ENCODE measurements around the gene ZNF496. TPM values are rescaled to one million over a fixed set of nuclear protein-coding genes. Genes with fewer than 3 reads are reported as not detected.

The ZNF496 gene
- total RNA-seq, 2 experiments from 2014 or later, result 21.7 to 36.4 TPM

DNA sequence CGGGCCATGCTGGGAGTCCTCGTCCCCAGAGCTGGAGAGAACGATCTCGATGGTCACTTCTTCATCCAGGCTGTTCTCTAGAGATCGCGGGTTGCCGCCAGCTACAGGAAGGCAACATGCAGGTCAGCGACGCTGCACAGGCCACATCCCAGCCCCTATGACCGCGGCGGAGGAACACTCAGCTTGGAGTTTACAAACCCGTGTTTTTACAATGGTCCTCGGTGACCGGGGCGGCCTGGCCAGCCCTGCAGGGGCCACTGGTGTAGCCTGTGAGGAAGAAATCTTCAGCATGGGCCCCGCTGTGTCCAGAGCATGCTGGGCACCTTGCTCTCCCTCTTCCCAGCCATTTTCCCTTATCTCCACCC is 30.5 kb downstream of the ZNF496 start:
- no peak overlapping the region for H3K27ac ChIP-seq (ENCODE audit: low read depth, low read length, poor library complexity, severe bottlenecking)
- H4K20me1 ChIP-seq (ENCODE audit: insufficient read depth, low read length), result no peaks in the 10 kb centered on the region
- DNase-seq (ENCODE audit: low spot score), result no peak
- peaks cover 36% of the 10 kb centered on the region for H3K36me3 ChIP-seq (ENCODE audit: insufficient read depth, low read length)
- H3K9me3 ChIP-seq (ENCODE audit: low read length), result no peaks in the 10 kb centered on the region
- H3K4me2 ChIP-seq (ENCODE audit: low read length), result no peak overlapping the region
- ChIA-PET POLR2A (no interaction called here), CTCF (ENCODE audit: unreplicated experiment) (no interaction called here)
- TF ChIP-seq, protein P1, sequence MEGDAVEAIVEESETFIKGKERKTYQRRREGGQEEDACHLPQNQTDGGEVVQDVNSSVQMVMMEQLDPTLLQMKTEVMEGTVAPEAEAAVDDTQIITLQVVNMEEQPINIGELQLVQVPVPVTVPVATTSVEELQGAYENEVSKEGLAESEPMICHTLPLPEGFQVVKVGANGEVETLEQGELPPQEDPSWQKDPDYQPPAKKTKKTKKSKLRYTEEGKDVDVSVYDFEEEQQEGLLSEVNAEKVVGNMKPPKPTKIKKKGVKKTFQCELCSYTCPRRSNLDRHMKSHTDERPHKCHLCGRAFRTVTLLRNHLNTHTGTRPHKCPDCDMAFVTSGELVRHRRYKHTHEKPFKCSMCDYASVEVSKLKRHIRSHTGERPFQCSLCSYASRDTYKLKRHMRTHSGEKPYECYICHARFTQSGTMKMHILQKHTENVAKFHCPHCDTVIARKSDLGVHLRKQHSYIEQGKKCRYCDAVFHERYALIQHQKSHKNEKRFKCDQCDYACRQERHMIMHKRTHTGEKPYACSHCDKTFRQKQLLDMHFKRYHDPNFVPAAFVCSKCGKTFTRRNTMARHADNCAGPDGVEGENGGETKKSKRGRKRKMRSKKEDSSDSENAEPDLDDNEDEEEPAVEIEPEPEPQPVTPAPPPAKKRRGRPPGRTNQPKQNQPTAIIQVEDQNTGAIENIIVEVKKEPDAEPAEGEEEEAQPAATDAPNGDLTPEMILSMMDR (conservative IDR thresholded peaks at IDR 0.05; ENCODE audit: low read length), result no peak
- TF ChIP-seq EZH2phosphoT487 (IDR thresholded peaks at IDR 0.05; ENCODE audit: borderline replicate concordance, low read depth, low read length), result no peak
- intact Hi-C loops (cut with micrococcal nuclease; ENCODE audit: unreplicated experiment), result no loop called here
- H3K4me3 ChIP-seq (ENCODE audit: low read depth, low read length, poor library complexity, severe bottlenecking), result no peak overlapping the region
- H3K9me2 ChIP-seq (ENCODE audit: insufficient read depth, low read length), result no peaks in the 10 kb centered on the region
- H3K4me1 ChIP-seq (ENCODE audit: insufficient read depth, low read length, poor library complexity, severe bottlenecking), result no peaks in the 10 kb centered on the region
- no peak overlapping the region for H2AFZ ChIP-seq (ENCODE audit: low read length)
- no peaks in the 10 kb centered on the region for H3K79me2 ChIP-seq (ENCODE audit: insufficient read depth, low read depth, low read length)
- BruUV-seq (replicated peaks), result no TSS peak

DNA sequence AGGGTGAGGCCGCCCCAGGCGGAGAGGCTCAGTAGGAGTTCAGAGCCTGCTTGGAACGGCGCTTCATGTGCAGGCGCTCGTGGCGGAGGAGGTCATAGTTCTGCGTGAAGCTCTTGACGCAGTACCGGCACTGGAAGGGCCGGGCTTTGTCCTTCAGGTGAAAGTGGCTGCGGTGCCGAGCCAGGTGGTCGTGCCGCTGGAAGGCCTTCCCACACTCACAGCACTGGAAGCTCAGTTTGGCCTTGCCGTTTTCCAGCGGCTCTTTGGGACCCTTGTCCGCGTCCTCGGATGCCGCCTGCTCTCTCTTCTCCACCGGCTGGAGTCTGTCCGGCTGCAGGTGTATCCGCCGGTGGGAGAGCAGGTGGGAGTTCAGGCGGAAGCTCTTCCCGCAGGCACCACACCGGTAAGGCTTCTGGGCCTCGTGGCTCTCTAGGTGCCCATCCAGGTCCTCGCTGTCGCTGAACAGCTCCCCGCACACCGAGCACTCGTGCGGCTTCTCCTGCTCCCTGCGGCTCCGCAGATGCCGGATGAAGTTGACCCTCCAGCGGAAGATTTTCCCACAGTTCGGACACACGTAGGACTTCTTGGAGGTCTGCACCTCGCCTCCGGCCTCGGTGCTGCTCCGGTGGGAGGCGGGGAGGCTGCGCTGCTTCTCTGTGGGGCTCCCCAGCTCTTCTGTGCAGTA is 31.0 kb downstream of the ZNF496 start:
- no peaks in the 10 kb centered on the region for H4K20me1 ChIP-seq (ENCODE audit: insufficient read depth, low read length)
- no peaks in the 10 kb centered on the region for H3K9me3 ChIP-seq (ENCODE audit: low read length)
- H3K36me3 ChIP-seq (ENCODE audit: insufficient read depth, low read length), result peaks cover 32% of the 10 kb centered on the region
- intact Hi-C loops (cut with micrococcal nuclease; ENCODE audit: unreplicated experiment), result no loop called here
- H3K79me2 ChIP-seq (ENCODE audit: insufficient read depth, low read depth, low read length), result no peaks in the 10 kb centered on the region
- H3K27ac ChIP-seq (ENCODE audit: low read depth, low read length, poor library complexity, severe bottlenecking), result no peak overlapping the region
- H3K4me2 ChIP-seq (ENCODE audit: low read length), result no peak overlapping the region
- ChIA-PET POLR2A (no interaction called here), CTCF (ENCODE audit: unreplicated experiment) (no interaction called here)
- H3K4me3 ChIP-seq (ENCODE audit: low read depth, low read length, poor library complexity, severe bottlenecking), result no peak overlapping the region
- H2AFZ ChIP-seq (ENCODE audit: low read length), result no peak overlapping the region
- DNase-seq (ENCODE audit: low spot score), result no peak
- H3K9me2 ChIP-seq (ENCODE audit: insufficient read depth, low read length), result no peaks in the 10 kb centered on the region
- TF ChIP-seq, protein P1 (conservative IDR thresholded peaks at IDR 0.05; ENCODE audit: low read length), result no peak
- no peak for TF ChIP-seq EZH2phosphoT487 (IDR thresholded peaks at IDR 0.05; ENCODE audit: borderline replicate concordance, low read depth, low read length)
- no peaks in the 10 kb centered on the region for H3K4me1 ChIP-seq (ENCODE audit: insufficient read depth, low read length, poor library complexity, severe bottlenecking)
- BruUV-seq (replicated peaks), result no TSS peak

DNA sequence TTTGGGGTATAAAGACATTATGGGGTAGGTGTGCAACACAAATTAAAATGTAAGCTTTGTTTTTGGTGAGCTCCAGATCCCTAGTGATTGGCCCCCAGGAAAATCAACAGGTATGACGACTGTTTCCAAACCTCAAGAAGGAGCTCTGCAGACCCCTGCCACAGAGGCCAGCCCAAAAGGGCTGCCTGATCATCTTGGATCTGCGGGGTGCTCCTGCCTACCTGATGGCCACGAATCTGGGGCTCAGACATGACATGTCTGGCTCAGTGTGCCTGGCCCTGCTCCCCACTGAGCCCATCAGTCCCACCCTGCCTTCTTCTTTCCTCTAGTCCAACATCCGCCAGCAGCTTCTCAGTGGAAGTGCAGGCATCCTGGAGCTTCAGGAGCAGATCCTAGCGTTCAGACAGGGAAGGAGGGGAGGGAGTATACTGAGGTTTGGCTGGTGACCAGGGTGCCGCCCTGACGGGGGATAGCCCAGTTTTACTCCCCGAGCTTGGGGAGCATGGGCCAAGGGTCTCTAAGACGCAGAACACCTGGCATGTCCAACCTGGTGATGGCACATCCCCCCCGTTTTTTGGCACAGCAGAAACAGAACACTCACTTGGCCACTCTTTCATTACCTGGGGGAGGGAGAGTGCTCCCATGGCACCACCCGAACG is 31.8 kb downstream of the ZNF496 start:
- Histone ChIP-seq H3K9me3 (ENCODE audit: low read length) (no peaks in the 10 kb centered on the region), H3K4me1 (ENCODE audit: insufficient read depth, low read length, poor library complexity, severe bottlenecking) (no peaks in the 10 kb centered on the region), H3K79me2 (ENCODE audit: insufficient read depth, low read depth, low read length) (no peaks in the 10 kb centered on the region), H2AFZ (ENCODE audit: low read length) (no peak overlapping the region), H3K4me2 (ENCODE audit: low read length) (no peak overlapping the region), H4K20me1 (ENCODE audit: insufficient read depth, low read length) (no peaks in the 10 kb centered on the region), H3K36me3 (ENCODE audit: insufficient read depth, low read length) (peaks cover 27% of the 10 kb centered on the region), H3K27ac (ENCODE audit: low read depth, low read length, poor library complexity, severe bottlenecking) (no peak overlapping the region), H3K9me2 (ENCODE audit: insufficient read depth, low read length) (no peaks in the 10 kb centered on the region), H3K4me3 (ENCODE audit: low read depth, low read length, poor library complexity, severe bottlenecking) (no peak overlapping the region)
- intact Hi-C loops (cut with micrococcal nuclease; ENCODE audit: unreplicated experiment), result no loop called here
- DNase-seq (ENCODE audit: low spot score), result no peak
- ChIA-PET POLR2A (interaction anchor here (0.6 kb wide), 1 partner anchor 103 kb away, joined by 4 read pairs; no protein-coding TSS in a partner anchor), CTCF (ENCODE audit: unreplicated experiment) (no interaction called here)
- BruUV-seq (replicated peaks), result no TSS peak
- no peak for TF ChIP-seq EZH2phosphoT487 (IDR thresholded peaks at IDR 0.05; ENCODE audit: borderline replicate concordance, low read depth, low read length)
- TF ChIP-seq, protein P1 (conservative IDR thresholded peaks at IDR 0.05; ENCODE audit: low read length), result no peak
